Stimulated activated CD8-positive, alpha-beta memory T cell treated with anti-CD3 and anti-CD28 coated beads, Interleukin-15, amount 100 ng/mL, for 24 hours (primary cell): Measurements from ENCODE around the gene RNF14.

ENCODE experiments used
- DNase-seq: peaks from one replicate; pipeline ENCODE4 v3.0.0-alpha.2; 2020; ENCODE audit warnings: low read depth

Gene RNF14

GRCh38 chr5:141948812-141949211 lies 20.1 kb upstream of the RNF14 start:
- no peak for DNase-seq

DNA sequence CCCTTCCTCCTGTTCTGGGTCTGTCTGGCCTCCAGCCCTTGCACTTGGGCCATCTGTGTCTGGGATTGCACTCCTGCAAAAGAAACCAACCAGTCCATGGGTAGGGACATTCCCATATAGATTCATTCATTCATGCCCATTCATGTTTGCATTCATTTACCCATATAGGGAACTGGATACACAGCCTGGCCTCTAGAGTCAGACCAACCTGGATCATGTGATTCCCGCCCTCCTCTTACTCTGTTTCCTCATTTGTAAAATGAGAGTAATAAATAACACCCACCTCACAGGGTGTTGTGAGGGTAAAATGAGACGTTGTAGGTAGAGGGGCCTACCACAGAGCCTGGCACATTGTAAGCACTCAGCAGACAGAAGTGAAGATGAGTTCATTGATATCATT lies 19.4 kb upstream of the RNF14 start:
- no peak for DNase-seq

DNA sequence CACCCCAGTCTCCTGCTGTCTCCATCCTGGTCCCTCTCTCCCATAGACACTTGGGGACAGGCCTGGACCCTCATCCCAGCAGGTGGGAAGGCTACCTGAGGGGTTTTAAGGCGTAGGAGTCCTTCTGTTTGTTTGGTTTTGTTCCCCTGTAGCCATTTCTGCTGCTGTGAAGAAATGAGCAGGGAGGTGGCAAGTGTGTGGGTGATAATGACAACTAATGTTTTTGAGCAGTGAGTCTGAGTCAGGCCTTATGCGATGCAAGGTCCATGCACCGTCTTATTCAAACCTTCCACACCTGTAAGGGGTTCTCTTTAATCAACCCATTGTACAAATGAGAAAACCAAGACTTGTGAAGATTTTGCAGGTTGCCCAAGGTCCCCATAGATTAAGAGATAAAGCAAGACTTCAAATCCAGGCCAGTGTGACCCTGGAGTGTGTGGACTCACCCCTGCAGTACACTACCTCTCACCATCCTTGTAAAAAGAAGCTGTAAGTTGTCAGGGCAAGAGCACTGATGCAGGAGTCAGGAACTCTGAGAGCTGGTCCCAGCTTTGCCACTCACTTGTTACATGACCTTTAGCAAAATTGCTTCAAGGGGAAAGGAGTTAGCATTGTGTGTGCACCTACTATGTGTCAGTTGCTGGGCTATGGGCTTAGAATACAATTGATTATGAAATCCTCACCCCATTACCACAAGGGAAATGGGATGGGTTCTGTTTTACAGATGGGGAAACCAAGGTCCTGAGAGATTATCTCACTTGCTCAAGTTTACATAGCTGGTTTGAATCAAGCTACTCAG lies 18.5 kb upstream of the RNF14 start:
- DNase-seq: no peak

GRCh38 chr5:141951332-141951781 lies 17.5 kb upstream of the RNF14 start:
- no peak for DNase-seq

- no peak for DNase-seq
Observed at GRCh38 chr5:141952020-141952419, 16.9 kb upstream of the RNF14 start.

- no peak for DNase-seq
Observed at GRCh38 chr5:141954194-141954593, 14.7 kb upstream of the RNF14 start.

DNA sequence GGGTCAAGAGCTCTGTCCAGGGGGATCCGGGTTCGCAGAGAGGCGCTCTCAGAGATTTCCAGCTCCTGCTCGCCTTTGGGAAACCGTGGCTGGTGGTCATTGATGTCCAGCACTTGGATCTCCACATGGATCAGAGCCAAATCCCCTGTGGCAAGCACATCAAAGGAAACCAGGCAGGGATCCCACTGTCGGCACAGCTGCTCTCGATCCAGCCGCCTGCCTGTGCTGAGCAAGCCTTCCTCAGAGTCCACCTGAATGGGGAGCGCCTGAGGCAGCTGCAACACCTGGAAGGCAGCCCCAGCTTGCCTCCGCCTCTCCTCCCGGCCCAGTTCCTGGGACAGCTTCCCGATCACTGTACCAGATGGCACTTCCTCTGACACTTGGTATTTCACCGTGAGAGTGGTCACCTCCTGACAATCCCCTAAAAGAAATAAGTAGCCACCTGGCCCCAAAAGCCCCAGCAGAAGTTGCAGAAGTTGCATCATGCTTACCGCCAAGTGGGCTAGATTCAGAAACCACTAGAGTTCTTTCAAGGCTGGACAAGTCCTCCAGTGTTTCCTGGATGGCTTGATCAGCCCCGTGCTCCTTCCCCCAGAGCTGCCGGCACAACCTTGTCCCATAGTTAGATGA lies 11.4 kb upstream of the RNF14 start:
- no peak for DNase-seq

DNA sequence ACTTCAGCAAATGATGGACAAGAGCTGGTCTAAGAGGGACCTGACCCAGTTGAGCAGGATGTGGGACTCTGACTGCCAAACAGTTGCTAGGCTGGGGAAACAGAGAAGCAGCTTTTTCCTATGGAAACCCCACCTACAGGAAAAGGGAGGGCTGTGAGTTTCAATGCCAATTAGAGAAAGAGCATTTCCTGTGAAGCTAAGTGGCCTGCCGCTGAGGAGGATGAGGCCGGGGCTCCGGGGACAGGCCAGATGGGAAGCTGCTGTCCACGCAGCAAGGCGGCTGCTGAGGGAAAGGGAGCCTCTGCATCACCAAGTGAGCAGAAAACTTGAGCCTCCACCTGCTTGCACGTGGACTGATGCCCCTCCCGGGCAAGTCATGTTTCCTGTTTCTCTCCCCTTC lies 10.8 kb upstream of the RNF14 start, which contains the start of gene PCDH12:
Gene PCDH12 (minus strand): TSS at position 90 of the 400 bp plus-strand sequence. CDS start 351 bp downstream, outside the sequence.
- DNase-seq: no peak

DNA sequence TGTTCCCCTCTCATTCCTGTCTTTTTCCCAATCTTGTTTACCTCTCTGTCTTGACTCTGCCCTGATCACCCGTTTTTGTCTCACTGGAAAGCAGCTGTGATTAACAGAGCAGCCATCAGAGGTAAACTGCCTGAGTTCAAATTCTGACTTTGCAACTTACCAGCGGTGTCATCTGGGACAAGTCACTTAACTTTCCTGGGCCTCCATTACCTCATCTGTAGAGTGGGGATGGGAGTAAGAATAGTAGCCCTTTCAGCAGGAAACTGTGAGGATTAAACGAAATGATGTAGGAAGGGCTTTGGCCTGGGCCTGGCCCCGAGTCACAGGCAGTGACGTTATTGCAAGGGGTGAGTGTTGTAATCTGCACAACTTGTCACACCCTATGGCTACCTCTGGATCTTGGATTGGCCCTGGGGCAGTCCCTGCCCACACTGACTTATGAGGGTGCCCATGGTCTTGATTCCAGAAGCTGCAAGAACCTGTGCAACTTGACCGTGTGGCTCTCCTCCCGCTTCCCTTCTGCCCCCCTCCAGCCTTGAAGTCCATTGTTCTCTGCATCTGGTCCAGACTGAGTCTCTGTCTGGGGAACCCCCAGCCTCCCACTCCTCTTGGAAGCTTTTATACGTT lies 10.2 kb upstream of the RNF14 start:
- no peak for DNase-seq

DNA sequence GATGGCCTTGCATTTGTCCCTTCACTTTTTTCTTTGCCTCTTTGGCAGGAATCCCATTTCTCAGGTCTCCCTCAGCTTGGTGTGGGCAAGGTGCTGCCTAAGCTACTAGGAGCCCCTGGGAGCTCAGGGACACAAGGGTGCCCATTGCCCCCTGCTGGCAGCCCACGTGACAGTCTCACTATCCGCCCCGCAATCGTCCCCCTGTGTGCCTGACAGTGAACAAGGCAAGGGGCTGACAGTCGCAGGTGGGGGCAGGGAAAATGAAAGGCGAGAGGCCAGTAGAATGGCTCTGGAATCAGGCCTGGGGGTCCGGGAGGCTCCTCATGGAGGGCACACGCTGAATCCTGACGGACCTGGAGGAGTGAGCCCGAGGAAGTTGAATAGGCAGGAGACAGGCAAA lies 8.9 kb upstream of the RNF14 start:
- no peak for DNase-seq

- peak; percentile 73 for DNase-seq
Observed at GRCh38 chr5:141960449-141961323, 8.2 kb upstream of the RNF14 start.

- no peak for DNase-seq
Observed at GRCh38 chr5:141961466-141961865, 7.4 kb upstream of the RNF14 start.

- no peak for DNase-seq
Observed at GRCh38 chr5:141963701-141964100, 5.2 kb upstream of the RNF14 start.

GRCh38 chr5:141965071-141965470 lies 3.8 kb upstream of the RNF14 start:
- DNase-seq: no peak

DNA sequence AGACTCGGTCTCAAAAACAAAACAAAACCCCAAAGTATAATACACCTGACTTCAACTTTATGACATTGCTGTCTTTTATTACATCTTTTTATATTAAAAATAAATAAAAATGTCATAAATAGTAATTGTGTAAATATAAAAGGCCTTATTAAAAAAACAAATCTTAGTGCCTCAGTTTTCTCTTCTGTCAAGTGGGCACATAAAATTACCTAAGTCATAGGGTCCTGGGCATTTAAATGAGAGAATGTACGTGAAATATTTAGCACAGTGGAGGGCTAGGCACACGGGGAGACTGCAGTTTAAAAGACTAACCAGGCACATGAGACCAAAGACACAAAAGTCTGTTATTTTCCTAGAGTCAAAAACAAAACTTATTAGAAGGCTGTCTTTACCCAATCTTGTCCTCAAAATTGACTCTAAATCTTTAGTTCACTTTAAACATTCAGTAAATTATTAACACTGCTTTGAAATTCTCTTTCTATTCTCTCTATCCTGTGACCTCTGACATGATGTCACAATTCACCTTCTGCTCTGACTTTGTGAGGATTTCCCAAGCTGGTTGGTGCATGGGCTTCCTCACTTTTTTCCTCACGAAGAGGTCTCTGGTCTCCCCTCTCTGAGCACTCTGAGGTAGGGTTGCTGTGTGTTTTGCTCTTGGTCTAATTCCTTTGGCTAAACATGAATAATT lies 2.5 kb upstream of the RNF14 start:
- DNase-seq: no peak

DNA sequence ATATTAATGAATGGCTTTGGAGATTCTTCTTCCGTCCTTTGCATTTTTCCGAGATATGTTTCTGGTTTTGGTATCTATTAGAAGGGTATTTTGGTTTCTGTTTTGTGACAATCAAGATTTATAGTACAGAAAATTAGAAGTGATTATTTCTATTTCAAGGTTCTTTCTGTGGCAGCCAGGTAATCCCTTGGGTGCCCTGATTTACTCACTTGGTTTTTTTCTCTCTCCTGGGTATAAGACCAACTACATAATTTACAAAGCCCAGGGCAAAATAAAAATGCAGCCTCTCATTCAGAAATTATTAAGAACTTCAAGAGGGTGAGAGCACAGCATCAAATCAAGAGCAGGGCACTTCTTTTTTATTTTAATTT lies 2.0 kb upstream of the RNF14 start:
- DNase-seq: no peak

GRCh38 chr5:141969783-141970771 lies 1.2 kb downstream of the RNF14 start:
- DNase-seq: no peak

- DNase-seq: no peak
Observed at GRCh38 chr5:141973871-141974595, 5.1 kb downstream of the RNF14 start.

- no peak for DNase-seq
Observed at GRCh38 chr5:141976176-141976575, 7.3 kb downstream of the RNF14 start.

DNA sequence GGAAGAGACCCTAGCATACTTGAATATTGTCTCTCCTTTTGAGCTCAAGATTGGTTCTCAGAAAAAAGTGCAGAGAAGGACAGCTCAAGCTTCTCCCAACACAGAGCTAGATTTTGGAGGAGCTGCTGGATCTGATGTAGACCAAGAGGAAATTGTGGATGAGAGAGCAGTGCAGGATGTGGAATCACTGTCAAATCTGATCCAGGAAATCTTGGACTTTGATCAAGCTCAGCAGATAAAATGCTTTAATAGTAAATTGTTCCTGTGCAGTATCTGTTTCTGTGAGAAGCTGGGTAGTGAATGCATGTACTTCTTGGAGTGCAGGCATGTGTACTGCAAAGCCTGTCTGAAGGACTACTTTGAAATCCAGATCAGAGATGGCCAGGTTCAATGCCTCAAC lies 9.5 kb downstream of the RNF14 start:
- no peak for DNase-seq
